Prostate gland (tissue), 2 donors: Measurements from ENCODE around the gene THAP5. TPM values are rescaled to one million over a fixed set of nuclear protein-coding genes. Genes with fewer than 3 reads are reported as not detected.
"Not testable (repeated sequence)": the region's sequence is repeated elsewhere in the genome, so short reads cannot be mapped to it uniquely, and the experiment has no call there.

ENCODE experiments used
- DNase-seq: peaks from one replicate; pipeline ENCODE4 v3.0.0-alpha.2; 2019; ENCODE audit warnings: low spot score
- H3K27ac ChIP-seq, 2 donors: fragments of 200-600 bp; sonication (generic); 2 replicates each; pipeline ENCODE4 v1.5.1; 2017 to 2019
- H3K27me3 ChIP-seq: fragments of 200-600 bp; sonication (generic); replicated peaks from 2 replicates; pipeline ENCODE4 v1.5.1; 2019; ENCODE audit not compliant: insufficient read depth
- H3K36me3 ChIP-seq, 2 donors: fragments of 200-600 bp; sonication (generic); 1 replicate in 1 of 2; 2 replicates in 1 of 2; pipeline versions ENCODE4 v1.5.1 to v1.8.1; 2017 to 2019
- H3K4me1 ChIP-seq: fragments of 200-600 bp; sonication (generic); replicated peaks from 2 replicates; pipeline ENCODE4 v1.5.1; 2019
- H3K4me3 ChIP-seq, 2 donors: fragments of 200-600 bp; sonication (generic); 2 replicates each; pipeline ENCODE4 v1.5.1; 2017 to 2019
- H3K9me3 ChIP-seq: fragments of 200-600 bp; sonication (generic); 2 replicates; pipeline ENCODE4 v1.5.1; 2017
- CTCF ChIP-seq, 4 experiments: fragments of 200-600 bp in 2 of 4; fragments of 450-650 bp in 2 of 4; sonication (generic) in 2 of 4; IDR thresholded peaks; 1 replicate in 3 of 4; 2 replicates in 1 of 4; pipeline ENCODE4 v1.5.1; 2016 to 2019; ENCODE audit warnings: antibody characterized with exemption in 4 of 4, mild to moderate bottlenecking in 2 of 4, moderate library complexity in 2 of 4
- POLR2A ChIP-seq: fragments of 450-650 bp; IDR thresholded peaks from one replicate; pipeline ENCODE4 v1.6.1; 2016; ENCODE audit warnings: antibody characterized with exemption, mild to moderate bottlenecking
- POLR2AphosphoS5 ChIP-seq: sonication (generic); formaldehyde crosslinking; IDR thresholded peaks from one replicate; pipeline ENCODE4 v1.6.1; 2017; ENCODE audit warnings: antibody characterized with exemption
- WGBS: methylation state at CpG from one replicate; pipeline ENCODE4 v1.1.5; 2018; 5-methylcytosine and 5-hydroxymethylcytosine counted together
- intact Hi-C: fragments of 100-400 bp; cut with DNase I; formaldehyde crosslinking; loops from one replicate; pipeline ENCODE4 v1.14.2; 2022
- total RNA-seq, 2 donors: library from RNA; depleted of rRNA; stranded (reverse); fragments of >200 nt; gene quantifications; one replicate each; pipeline ENCODE4 v1.1.0, GENCODE V29; 2016

The THAP5 gene
- total RNA-seq, 2 donors from 2014 or later, result 21.3 to 23.4 TPM

- intact Hi-C loops, result no loop called here
- no peaks in the 10 kb centered on the region for H3K36me3 ChIP-seq
- no peaks in the 10 kb centered on the region for H3K4me1 ChIP-seq
- no peak overlapping the region for H3K4me3 ChIP-seq
- WGBS, result 95% methylated on average over 3 of the region's 3 CpGs
- no peak overlapping the region for H3K27ac ChIP-seq
- no peak for TF ChIP-seq CTCF (IDR thresholded peaks at IDR 0.05)
- no peaks in the 10 kb centered on the region for H3K9me3 ChIP-seq
- no peaks in the 10 kb centered on the region for H3K27me3 ChIP-seq
- no peak for DNase-seq
Observed at GRCh38 chr7:108557191-108557590, 12.3 kb downstream of the THAP5 start.

GRCh38 chr7:108556665-108557064 is 12.8 kb downstream of the THAP5 start:
- intact Hi-C loops, H3K27ac ChIP-seq: not testable (repeated sequence)

GRCh38 chr7:108548141-108548896 is 21.2 kb downstream of the THAP5 start:
- H3K27ac ChIP-seq, H3K27me3 ChIP-seq, H3K4me1 ChIP-seq, H3K9me3 ChIP-seq, H3K36me3 ChIP-seq, H3K4me3 ChIP-seq, intact Hi-C loops, DNase-seq: not testable (repeated sequence)
- 83% methylated on average over 2 of the region's 2 CpGs for WGBS

More at GRCh38 chr7:108556665-108557064, 12.8 kb downstream of the THAP5 start:
- not testable (repeated sequence) for H3K9me3 ChIP-seq, H3K27me3 ChIP-seq, H3K36me3 ChIP-seq, DNase-seq, H3K4me1 ChIP-seq, H3K4me3 ChIP-seq

- Histone ChIP-seq H3K4me1 (no peaks in the 10 kb centered on the region), H3K9me3 (no peaks in the 10 kb centered on the region), H3K4me3 (no peak overlapping the region), H3K36me3 (no peaks in the 10 kb centered on the region), H3K27me3 (no peaks in the 10 kb centered on the region), H3K27ac (no peak overlapping the region)
- WGBS, result 65% methylated on average over 2 of the region's 2 CpGs
- TF ChIP-seq CTCF (IDR thresholded peaks at IDR 0.05) (no peak), POLR2AphosphoS5 (no peak), POLR2A (no peak)
- no peak for DNase-seq
- intact Hi-C loops, result no loop called here
Observed at GRCh38 chr7:108541478-108541877, 28.0 kb downstream of the THAP5 start.

- H3K27me3 ChIP-seq, H3K27ac ChIP-seq, H3K4me3 ChIP-seq, DNase-seq, H3K4me1 ChIP-seq, H3K36me3 ChIP-seq, intact Hi-C loops, H3K9me3 ChIP-seq: not testable (repeated sequence)
- WGBS, result 94% methylated on average over 4 of the region's 4 CpGs
Observed at GRCh38 chr7:108538685-108539084, 30.8 kb downstream of the THAP5 start.

- intact Hi-C loops, H3K27me3 ChIP-seq, H3K9me3 ChIP-seq, H3K4me1 ChIP-seq, DNase-seq, H3K27ac ChIP-seq, H3K4me3 ChIP-seq, H3K36me3 ChIP-seq: not testable (repeated sequence)
- WGBS, result 69% methylated on average over 2 of the region's 2 CpGs
Observed at GRCh38 chr7:108538236-108538635, 31.3 kb downstream of the THAP5 start.

- TF ChIP-seq CTCF (IDR thresholded peaks at IDR 0.05) (no peak), POLR2A (no peak), POLR2AphosphoS5 (no peak)
- WGBS, result 77% methylated on average over 2 of the region's 2 CpGs
- Histone ChIP-seq H3K36me3 (no peaks in the 10 kb centered on the region), H3K9me3 (no peaks in the 10 kb centered on the region), H3K27ac (no peak overlapping the region), H3K4me1 (no peaks in the 10 kb centered on the region), H3K27me3 (no peaks in the 10 kb centered on the region), H3K4me3 (no peak overlapping the region)
- DNase-seq, result no peak
- intact Hi-C loops, result no loop called here
Observed at GRCh38 chr7:108537229-108537628, 32.3 kb downstream of the THAP5 start.
